Measurements from ENCODE around the gene TOGARAM2.

GRCh38 chr2:29010946-29011345 lies 29.8 kb downstream of the TOGARAM2 start:
- no peak for TF ChIP-seq POLR2A (IDR thresholded peaks at IDR 0.05; ENCODE audit: borderline replicate concordance, extremely low read depth, insufficient read depth, insufficient read length)
- no peak for TF ChIP-seq REST (IDR thresholded peaks at IDR 0.05; ENCODE audit: low read depth)
- TF ChIP-seq CTCF (IDR thresholded peaks at IDR 0.05 in 2 of 3, conservative IDR thresholded peaks at IDR 0.05 in 1 of 3; ENCODE audit: borderline replicate concordance in 1 of 3, insufficient read depth in 1 of 3, low read depth in 2 of 3, low read length in 2 of 3) = no peak
- TF ChIP-seq RAD21 (IDR thresholded peaks at IDR 0.05; ENCODE audit: low read depth) = no peak
- TF ChIP-seq JUND (IDR thresholded peaks at IDR 0.05) = no peak
- TF ChIP-seq ATF3 (IDR thresholded peaks at IDR 0.05) = no peak
- TF ChIP-seq POLR2AphosphoS5 (IDR thresholded peaks at IDR 0.05; ENCODE audit: low read depth, low read length) = no peak
- no peak for TF ChIP-seq SIN3A (IDR thresholded peaks at IDR 0.05; ENCODE audit: low read depth)
